GM21390 (cell line): ENCODE results near the gene NKAIN2.
"Not testable (repeated sequence)": the region's sequence is repeated elsewhere in the genome, so short reads cannot be mapped to it uniquely, and the experiment has no call there.

ENCODE experiments used
- ATAC-seq: cut with Tn5 transposase; IDR thresholded peaks from one replicate; pipeline ENCODE4 v1.9.1; 2021; ENCODE audit not compliant: unreplicated experiment

NKAIN2 gene

GRCh38 chr6:124722141-124722878, 918.6 kb downstream of the NKAIN2 start:
- no peak for ATAC-seq

- ATAC-seq, result no peak
Observed at GRCh38 chr6:124723671-124724070, 920.0 kb downstream of the NKAIN2 start.

DNA sequence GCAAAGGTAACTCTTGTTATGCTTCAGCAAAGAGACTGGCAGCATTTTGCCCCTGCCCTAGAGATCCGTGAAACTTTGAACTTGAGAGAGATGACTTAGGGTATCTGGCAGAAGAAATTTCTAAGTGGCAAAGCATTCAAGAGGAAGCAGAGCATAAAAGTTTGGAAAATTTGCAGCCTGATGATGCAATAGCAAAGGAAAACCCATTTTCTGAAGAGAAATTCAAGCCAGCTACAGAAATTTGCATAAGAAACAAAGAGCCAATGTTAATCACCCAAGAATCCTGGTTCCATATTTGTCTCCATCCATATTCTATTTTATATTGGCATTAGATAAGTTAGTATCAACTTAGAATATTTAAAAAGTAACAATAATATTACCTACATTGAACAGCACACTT, 934.1 kb downstream of the NKAIN2 start:
- not testable (repeated sequence) for ATAC-seq

GRCh38 chr6:124738482-124738881, 934.8 kb downstream of the NKAIN2 start:
- ATAC-seq, result no peak

DNA sequence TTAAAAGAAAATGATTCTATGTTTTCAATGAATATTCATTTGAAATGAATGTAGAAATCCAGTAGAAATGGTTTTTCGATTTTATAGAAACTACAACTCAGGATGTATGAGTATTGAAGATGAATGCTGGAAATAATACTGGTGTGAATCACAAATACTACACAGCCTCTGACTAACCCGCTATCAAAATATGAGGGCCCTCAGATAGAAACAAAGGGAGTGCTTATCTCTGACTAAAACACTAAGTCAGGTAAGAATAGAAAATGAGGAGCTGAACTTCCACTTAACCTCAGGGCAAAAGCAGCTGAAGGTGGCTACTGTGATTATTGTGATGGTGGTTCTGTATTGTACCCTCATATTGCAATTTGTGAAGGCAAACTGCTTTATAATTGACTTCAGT, 937.7 kb downstream of the NKAIN2 start:
- no peak for ATAC-seq

DNA sequence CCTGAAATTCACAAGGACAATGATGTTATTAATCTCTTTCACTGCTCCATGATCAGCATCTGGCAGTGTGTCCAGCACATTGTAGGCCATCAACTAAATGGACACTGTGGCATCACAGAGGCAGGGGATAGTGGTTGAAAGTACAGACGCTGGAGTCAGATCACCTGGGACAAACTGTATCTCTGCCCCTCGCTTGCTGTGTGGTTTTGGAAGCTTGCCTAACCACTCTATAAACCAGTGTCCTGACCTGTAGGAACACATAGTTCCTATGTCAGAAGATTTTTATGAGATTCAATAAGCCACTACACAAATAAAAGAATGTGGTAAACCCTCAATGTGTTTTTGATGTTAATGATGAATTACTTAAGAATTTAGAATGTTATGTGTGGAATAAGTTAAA, 939.3 kb downstream of the NKAIN2 start:
- no peak for ATAC-seq

DNA sequence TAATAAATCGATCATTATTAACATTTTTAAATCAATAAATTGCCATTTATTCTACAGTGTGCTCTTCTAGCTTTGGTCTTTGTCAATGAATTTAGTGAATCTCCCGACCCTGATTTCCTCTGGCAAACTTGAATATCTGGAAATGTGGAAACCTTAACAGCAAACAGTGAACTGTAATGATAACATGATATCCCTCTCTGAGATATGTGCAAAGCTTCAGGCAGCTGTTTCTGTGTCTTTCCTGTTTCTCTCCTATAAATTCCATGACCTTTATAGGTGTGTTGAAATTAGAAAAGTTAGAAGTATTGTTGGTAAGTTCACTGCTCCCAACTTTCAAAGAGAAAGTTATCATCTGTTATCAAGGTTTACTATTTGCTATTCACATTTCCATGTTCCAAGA, 939.8 kb downstream of the NKAIN2 start:
- no peak for ATAC-seq

DNA sequence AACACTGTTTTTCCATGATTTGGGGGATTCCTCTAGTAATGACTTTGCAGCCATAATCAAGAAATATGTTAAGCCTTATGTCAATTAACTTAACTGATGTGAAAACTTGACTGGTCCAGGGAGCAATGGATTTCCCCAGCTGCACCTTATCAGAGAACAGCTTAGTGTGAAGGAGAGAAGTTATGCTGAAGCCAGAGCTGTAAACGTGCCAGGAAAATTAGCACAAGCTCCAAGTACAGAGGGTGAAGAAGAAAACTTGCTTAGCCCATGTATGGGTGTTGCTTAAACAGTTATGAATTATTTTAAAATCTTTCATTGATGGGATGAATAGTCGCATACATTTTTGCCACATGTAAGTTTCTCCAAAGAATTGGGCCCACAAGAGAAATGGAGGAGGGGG, 943.7 kb downstream of the NKAIN2 start:
- ATAC-seq, result no peak

DNA sequence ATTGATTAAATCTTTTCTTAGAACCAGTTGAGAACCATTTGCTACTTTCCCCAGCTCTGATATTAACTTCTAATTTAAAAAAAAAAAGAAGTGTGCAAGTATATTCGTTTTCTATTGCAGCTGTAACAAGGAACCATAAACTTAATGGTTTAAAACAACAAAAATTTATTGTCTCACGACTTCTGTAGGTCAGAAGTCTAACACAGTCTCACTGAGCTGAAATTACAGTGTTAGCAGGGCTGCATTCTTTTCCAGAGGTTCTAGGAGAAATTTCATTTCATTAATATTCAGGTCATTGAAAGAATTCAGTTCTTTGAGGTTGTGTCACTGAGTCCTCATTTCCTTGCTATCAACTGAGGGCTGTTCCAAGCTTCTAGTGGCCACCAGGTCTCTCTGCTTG, 945.1 kb downstream of the NKAIN2 start:
- no peak for ATAC-seq

- ATAC-seq, result no peak
Observed at GRCh38 chr6:124753001-124753400, 949.3 kb downstream of the NKAIN2 start.

DNA sequence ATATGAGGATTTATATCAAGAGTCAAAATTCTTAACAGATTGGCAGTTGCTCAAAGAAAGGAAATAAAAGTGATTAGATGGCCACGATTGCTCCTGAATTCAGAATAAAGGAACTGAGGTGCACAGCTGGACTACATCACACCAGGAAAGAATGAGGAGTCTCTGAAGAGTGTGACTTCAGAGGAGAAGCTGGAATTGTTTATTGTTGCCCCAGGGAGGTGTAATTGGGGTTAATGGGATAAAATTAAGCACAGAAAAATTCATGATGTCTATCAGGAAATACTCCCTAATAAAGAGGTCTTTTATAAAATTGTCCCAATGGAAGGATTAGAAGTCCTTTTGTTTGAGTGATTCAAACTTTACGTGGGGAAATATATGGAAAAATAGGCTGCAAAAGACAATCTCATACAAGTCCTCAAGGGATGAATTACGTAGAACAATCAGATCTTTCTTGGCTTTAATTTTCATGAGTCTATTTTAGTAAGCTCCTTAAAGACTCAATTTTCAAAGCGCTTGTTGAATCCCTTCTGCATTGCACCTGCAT, 950.0 kb downstream of the NKAIN2 start:
- no peak for ATAC-seq

GRCh38 chr6:124755321-124755720, 951.7 kb downstream of the NKAIN2 start:
- no peak for ATAC-seq

DNA sequence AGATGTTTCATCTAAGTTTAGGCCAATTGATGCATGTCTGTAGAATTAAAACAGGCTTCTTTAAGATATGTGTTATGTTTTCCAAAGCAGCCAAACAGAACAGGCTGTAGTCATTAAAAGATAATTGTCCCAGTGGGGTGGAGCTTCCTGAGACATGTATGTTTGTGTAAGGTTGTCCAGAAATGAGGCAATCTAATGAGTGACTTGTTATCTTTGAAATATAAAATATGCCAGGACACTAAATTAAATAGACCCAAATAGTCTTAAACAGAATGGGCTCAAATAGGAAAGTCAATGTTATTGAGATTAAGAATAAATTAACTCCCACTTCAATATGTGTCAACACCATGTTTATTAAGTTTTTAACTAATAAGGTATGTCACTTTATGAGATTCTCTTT, 953.9 kb downstream of the NKAIN2 start:
- ATAC-seq, result no peak

DNA sequence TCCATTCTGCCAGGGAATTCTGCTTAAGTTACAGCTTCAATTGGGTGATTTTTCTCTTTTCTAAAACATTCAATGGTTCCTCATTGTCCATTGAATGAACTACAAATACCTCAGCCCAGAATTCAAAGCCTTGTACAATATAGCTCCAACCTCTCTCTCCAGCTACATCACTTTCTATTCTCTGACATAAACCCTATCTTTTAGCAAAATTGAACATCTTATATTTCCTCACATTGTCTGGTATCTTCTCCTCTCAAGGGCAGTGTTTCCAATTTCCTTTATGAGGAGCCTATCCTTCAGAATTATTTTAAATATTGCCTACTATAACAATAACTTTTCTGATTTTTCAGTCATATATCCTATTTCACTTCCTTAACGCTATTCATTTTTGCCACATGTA, 955.0 kb downstream of the NKAIN2 start:
- no peak for ATAC-seq

DNA sequence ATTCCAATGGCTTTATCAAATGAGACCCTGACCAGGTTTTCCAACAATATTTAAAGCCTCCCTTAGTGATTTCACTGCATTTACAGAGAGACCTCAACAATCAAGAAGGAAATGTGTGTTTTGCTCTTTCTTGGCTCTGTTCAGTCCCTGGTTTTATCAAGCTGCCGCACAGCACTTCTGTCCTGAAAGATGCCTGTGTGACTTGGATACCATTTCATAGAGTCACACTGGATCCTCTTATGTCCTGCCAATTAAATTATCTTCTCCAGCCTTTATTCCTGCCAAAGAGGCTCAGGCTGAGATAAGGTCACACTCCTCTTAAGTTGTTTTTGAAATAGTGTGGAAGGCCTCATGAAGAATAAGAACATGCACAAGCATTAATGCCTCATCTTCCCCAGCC, 961.6 kb downstream of the NKAIN2 start:
- no peak for ATAC-seq

- ATAC-seq, result no peak
Observed at GRCh38 chr6:124768224-124768623, 964.6 kb downstream of the NKAIN2 start.

GRCh38 chr6:124769811-124770544, 966.3 kb downstream of the NKAIN2 start:
- no peak for ATAC-seq

DNA sequence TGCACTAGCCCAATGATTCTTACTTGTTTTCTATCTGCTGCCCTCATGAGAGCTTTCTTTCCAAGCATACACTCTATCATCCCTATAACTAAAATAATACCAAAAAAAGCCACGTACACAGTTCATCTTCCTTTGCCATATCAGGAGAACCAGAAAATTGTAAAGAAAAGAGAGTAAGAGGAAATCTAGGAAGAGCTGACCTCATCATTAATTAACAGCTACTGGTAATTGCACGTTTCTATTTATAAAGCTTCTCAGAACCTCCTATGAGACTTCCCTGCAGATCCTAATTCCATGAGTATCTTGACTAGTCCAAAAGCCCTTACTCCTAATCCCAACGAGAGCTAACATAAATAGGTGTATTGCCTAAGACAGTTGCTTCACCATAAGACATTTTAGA, 967.1 kb downstream of the NKAIN2 start:
- no peak for ATAC-seq

GRCh38 chr6:124772733-124773319, 969.2 kb downstream of the NKAIN2 start:
- no peak for ATAC-seq

DNA sequence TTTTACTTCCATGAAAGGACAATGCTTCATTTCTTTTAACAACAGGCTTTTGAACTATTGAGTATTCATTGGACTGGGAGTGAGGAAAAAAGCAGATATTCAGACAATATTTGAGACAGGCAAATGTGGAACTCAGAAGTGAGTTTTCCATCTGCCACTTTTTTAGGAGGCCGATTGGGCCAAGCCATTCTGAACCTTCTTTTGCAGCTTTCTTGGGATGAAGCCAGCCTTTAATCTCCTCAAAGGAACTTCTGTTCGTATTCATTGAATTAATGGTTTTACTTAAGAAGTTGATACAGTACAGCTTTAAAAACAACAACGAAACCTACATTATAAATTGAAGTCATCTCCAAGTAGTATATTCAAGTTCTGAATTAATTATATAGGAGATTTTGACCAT, 971.5 kb downstream of the NKAIN2 start:
- ATAC-seq, result no peak

DNA sequence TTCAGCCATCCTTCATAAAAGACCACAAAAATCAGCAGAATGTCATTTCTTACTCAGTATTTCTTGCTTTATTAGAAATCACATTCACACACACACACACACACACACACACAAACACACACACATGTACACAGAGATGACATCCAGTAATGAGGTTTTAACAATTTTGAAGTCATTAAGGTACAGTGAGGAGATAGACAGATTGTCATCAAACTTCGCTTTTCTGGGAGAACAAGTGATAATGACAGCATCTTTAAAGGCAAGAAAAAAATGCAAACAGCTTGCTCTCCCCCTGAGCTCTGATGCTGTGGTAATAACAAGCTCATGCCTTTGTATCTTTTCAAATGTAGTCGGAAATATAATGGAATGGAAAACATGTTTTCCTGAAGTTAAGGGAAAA, 974.2 kb downstream of the NKAIN2 start:
- ATAC-seq, result no peak

DNA sequence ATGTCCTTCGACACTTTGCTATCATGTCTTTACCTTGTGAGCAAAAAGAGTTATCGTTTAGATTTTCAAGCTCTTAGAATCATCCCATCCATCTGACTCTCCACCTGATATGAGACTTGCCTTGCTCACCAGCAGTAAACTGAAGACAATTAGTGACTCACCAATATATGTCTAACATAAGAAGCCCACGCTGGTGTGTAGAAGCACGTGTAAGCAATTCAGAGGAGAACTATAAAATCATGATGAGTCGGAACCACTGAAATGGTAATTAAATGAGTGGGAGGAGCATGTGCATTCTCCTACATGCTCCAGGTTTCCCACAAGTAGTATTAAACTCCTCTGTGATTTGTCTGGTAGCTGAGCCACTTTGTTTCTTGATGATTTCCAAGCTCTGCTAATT, 977.0 kb downstream of the NKAIN2 start:
- no peak for ATAC-seq
